Measurements from ENCODE around the gene ITIH3. TPM values are rescaled to one million over a fixed set of nuclear protein-coding genes. Genes with fewer than 3 reads are reported as not detected.
A peak's percentile ranks its signal among the peaks of the same experiment; 100 is the strongest.
"Not testable (repeated sequence)": the region's sequence is repeated elsewhere in the genome, so short reads cannot be mapped to it uniquely, and the experiment has no call there.

ITIH3 gene
- not detected in 2 replicates for total RNA-seq (2014; rRNA removed; shearing (Covaris generic))

- no peak for DNase-seq (ENCODE audit: low read depth)
Observed at GRCh38 chr3:52794612-52795099, at the start of gene ITIH3. TSS of gene ITIH3 (plus strand) at chr3:52794796. CDS start at chr3:52794804, 8 bp downstream.

- DNase-seq (ENCODE audit: low read depth) = no peak
Observed at GRCh38 chr3:52752045-52752660, 42.4 kb upstream of the ITIH3 start.

GRCh38 chr3:52754373-52754772 lies 40.2 kb upstream of the ITIH3 start:
- DNase-seq (ENCODE audit: low read depth) = no peak

GRCh38 chr3:52756141-52756540 lies 38.5 kb upstream of the ITIH3 start:
- DNase-seq (ENCODE audit: low read depth) = no peak

GRCh38 chr3:52763466-52763865 lies 31.1 kb upstream of the ITIH3 start:
- DNase-seq (ENCODE audit: low read depth) = no peak

GRCh38 chr3:52769786-52770455 lies 24.7 kb upstream of the ITIH3 start:
- no peak for DNase-seq (ENCODE audit: low read depth)

GRCh38 chr3:52770496-52771333 lies 23.9 kb upstream of the ITIH3 start, which contains the start of gene NEK4:
TSS of gene NEK4 (minus strand) at chr3:52770940. CDS start at chr3:52770746, 194 bp downstream.
- peak; percentile 92 for DNase-seq (ENCODE audit: low read depth)

GRCh38 chr3:52771334-52771681 lies 23.3 kb upstream of the ITIH3 start:
- DNase-seq (ENCODE audit: low read depth) = no peak

GRCh38 chr3:52771702-52772101 lies 22.9 kb upstream of the ITIH3 start:
- no peak for DNase-seq (ENCODE audit: low read depth)

GRCh38 chr3:52773361-52774065 lies 21.1 kb upstream of the ITIH3 start:
- no peak for DNase-seq (ENCODE audit: low read depth)

- DNase-seq (ENCODE audit: low read depth) = no peak
Observed at GRCh38 chr3:52774066-52774713, 20.4 kb upstream of the ITIH3 start.

- DNase-seq (ENCODE audit: low read depth) = no peak
Observed at GRCh38 chr3:52774901-52775864, 19.4 kb upstream of the ITIH3 start.

- no peak for DNase-seq (ENCODE audit: low read depth)
Observed at GRCh38 chr3:52775877-52776276, 18.7 kb upstream of the ITIH3 start.

- not testable (repeated sequence) for DNase-seq (ENCODE audit: low read depth)
Observed at GRCh38 chr3:52776486-52776885, 18.1 kb upstream of the ITIH3 start.

- DNase-seq (ENCODE audit: low read depth) = no peak
Observed at GRCh38 chr3:52777127-52777958, 17.3 kb upstream of the ITIH3 start, which contains the start of gene ITIH1. TSS of gene ITIH1 (plus strand) at chr3:52777599. CDS start at chr3:52777616, 17 bp downstream.

GRCh38 chr3:52777959-52778805 lies 16.4 kb upstream of the ITIH3 start:
- DNase-seq (ENCODE audit: low read depth) = no peak

GRCh38 chr3:52779011-52779836 lies 15.4 kb upstream of the ITIH3 start:
- no peak for DNase-seq (ENCODE audit: low read depth)
